HepG2 (cell line): ENCODE results near the gene POMP.

ENCODE experiments used
- ATF7 ChIP-seq, 2 experiments: fragments of 450-650 bp in 1 of 2; sonication (generic) in 1 of 2; formaldehyde crosslinking in 1 of 2; IDR thresholded peaks; 2 replicates each; pipeline versions ENCODE4 v1.4.0 to v1.6.1; 2016 to 2020; ENCODE audit warnings: antibody characterized with exemption in 1 of 2, mild to moderate bottlenecking in 1 of 2, missing genetic modification reagents in 1 of 2
- KDM1A ChIP-seq: IDR thresholded peaks from 2 replicates; pipeline ENCODE4 v1.6.1; 2016; ENCODE audit warnings: missing compliant biosample characterization
- MAFF ChIP-seq: IDR thresholded peaks from 2 replicates; pipeline ENCODE4 v1.6.1; 2011; ENCODE audit warnings: low read depth, low read length, improper control_type of control experiment
- POLR2AphosphoS5 ChIP-seq: IDR thresholded peaks from 2 replicates; pipeline ENCODE4 v1.6.1; 2012; ENCODE audit warnings: low read depth, low read length
- ZNF274 ChIP-seq: sonication (generic); formaldehyde crosslinking; IDR thresholded peaks from 2 replicates; pipeline ENCODE4 v1.5.1; 2020; ENCODE audit warnings: mild to moderate bottlenecking, missing genetic modification reagents
- ZNF543 ChIP-seq: sonication (generic); formaldehyde crosslinking; IDR thresholded peaks from 2 replicates; pipeline ENCODE4 v1.4.0; 2020; ENCODE audit warnings: mild to moderate bottlenecking, missing genetic modification reagents
- ZNF597 ChIP-seq: sonication (generic); formaldehyde crosslinking; IDR thresholded peaks from 2 replicates; pipeline ENCODE4 v1.5.0; 2020; ENCODE audit warnings: missing genetic modification reagents
- TF ChIP-seq, protein P1 (sequence below): IDR thresholded peaks from 2 replicates; pipeline ENCODE4 v1.6.1; 2012; ENCODE audit warnings: inconsistent platforms
- TF ChIP-seq, protein P2 (sequence below): sonication (generic); formaldehyde crosslinking; IDR thresholded peaks from 2 replicates; pipeline ENCODE4 v1.5.0; 2020; ENCODE audit warnings: mild to moderate bottlenecking, missing genetic modification reagents, moderate library complexity

- TF ChIP-seq MAFF (no peak), ATF7 (IDR thresholded peaks at IDR 0.05) (no peak), ATF7 (CRISPR knock-in tag; IDR thresholded peaks at IDR 0.05) (no peak), ZNF543 (no peak), POLR2AphosphoS5 (no peak), KDM1A (CRISPR knock-in tag) (no peak), ZNF597 (no peak), ZNF274 (CRISPR knock-in tag) (no peak)
- TF ChIP-seq, protein P1, sequence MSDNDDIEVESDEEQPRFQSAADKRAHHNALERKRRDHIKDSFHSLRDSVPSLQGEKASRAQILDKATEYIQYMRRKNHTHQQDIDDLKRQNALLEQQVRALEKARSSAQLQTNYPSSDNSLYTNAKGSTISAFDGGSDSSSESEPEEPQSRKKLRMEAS, result no peak
- TF ChIP-seq, protein P2, sequence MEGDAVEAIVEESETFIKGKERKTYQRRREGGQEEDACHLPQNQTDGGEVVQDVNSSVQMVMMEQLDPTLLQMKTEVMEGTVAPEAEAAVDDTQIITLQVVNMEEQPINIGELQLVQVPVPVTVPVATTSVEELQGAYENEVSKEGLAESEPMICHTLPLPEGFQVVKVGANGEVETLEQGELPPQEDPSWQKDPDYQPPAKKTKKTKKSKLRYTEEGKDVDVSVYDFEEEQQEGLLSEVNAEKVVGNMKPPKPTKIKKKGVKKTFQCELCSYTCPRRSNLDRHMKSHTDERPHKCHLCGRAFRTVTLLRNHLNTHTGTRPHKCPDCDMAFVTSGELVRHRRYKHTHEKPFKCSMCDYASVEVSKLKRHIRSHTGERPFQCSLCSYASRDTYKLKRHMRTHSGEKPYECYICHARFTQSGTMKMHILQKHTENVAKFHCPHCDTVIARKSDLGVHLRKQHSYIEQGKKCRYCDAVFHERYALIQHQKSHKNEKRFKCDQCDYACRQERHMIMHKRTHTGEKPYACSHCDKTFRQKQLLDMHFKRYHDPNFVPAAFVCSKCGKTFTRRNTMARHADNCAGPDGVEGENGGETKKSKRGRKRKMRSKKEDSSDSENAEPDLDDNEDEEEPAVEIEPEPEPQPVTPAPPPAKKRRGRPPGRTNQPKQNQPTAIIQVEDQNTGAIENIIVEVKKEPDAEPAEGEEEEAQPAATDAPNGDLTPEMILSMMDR (CRISPR knock-in tag), result no peak
Observed at GRCh38 chr13:28609926-28610325, 49.0 kb upstream of the POMP start.
